NCI-H2227 treated with DMSO at 0.1 percent for 48 hours (cell line): Measurements from ENCODE around the gene ZNF451.

Experiments
- DNase-seq: peaks from one replicate; lab custom pipeline; 2025; lab: John Stamatoyannopoulos, UW

The ZNF451 gene

DNA sequence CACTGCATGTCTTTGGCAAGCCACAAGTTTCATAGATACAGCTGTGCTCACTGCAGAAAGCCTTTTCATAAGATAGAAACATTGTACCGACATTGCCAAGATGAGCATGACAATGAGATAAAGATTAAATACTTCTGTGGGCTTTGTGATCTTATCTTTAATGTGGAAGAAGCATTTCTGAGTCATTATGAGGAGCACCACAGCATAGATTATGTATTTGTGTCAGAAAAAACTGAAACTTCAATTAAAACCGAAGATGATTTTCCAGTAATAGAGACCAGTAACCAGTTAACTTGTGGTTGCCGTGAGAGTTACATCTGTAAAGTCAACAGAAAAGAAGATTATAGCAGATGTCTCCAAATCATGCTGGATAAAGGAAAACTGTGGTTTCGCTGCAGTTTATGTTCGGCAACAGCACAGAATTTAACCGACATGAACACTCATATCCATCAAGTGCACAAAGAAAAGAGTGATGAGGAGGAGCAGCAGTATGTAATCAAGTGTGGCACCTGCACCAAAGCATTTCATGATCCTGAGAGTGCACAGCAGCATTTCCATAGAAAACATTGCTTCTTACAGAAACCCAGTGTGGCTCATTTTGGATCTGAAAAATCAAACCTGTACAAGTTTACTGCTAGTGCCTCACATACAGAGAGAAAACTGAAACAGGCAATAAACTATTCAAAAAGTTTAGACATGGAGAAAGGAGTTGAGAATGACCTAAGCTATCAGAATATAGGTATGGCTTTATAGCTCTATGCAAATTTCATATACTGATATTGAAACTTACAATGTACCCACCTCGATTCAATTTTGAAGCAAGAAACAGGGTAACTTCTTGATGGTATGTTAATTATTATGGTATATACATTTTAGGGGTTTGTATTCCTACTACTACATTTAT, 58.2 kb downstream of the ZNF451 start:
- no peak for DNase-seq

DNA sequence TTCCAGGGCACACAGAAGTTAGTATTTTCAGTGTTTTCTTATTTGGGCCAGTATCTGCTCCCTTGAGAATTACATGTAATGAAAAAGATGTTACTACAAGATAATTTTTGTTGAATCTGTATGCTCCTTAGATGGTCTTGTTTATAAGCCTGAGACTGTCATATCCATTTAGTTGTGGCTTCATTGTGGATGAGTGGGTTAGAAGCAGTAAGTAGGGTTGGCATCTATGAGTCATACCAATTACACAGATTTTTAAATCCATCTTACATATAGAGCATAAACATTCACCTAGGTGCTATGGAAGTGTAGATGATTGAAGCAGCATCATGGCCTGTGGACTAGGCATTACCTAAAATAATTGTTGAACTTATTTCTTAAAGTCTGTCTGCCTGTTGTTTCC, 68.7 kb downstream of the ZNF451 start:
- no peak for DNase-seq

DNA sequence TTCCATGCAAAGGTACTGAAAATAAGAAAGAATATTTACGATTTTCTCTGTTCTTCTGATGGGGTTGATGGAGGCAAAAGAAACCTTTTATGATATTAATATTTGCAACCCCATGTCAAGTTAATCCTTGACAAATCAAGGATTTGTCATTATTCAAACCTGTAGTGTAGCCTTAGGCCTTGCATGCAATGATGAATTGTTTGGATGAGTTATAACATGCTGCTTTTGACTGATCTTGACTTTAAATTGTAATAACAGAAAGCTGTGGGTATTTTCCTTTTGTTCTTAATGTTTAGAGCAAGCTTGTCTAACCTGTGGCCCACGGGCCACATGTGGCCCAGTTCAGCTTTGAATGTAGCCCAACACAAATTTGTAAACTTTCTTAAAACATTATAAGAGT, 69.1 kb downstream of the ZNF451 start:
- DNase-seq: no peak

DNA sequence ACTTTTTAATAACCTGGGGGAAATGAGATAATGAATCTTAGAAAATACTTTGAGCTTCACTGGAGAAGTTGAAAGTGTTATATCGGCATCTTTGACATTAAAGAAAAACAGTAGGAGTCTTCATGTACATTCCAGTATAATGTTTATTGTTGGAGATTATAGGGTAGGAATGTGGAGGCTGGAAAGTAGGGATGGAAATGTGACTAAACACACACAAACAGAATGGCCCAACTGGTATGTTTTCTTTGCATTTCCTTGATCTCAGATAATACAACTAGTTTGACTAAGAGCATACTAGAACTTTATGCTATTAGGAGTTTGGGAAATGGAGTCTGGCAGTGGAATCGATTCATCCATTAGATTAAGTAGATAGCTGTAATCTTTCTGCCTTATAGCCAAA, 72.0 kb downstream of the ZNF451 start:
- no peak for DNase-seq

DNA sequence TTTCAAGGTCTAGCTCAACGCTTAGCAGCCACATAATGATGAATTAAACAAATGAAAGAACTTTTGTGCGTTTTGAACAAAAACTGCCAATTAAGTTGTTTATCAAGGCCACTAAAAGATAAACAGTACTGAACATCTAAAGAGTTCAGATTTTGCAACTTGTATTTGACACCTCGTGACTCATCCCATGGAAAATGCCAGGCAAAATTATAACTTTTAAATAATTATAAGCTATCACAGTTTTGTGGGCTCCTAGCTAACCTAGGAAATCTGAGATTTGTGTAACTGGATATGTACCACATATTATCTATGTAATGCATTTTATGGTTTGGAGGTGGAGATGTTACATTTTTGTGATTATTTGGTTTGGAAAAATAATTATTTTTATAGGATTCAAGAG, 72.5 kb downstream of the ZNF451 start:
- DNase-seq: no peak

DNA sequence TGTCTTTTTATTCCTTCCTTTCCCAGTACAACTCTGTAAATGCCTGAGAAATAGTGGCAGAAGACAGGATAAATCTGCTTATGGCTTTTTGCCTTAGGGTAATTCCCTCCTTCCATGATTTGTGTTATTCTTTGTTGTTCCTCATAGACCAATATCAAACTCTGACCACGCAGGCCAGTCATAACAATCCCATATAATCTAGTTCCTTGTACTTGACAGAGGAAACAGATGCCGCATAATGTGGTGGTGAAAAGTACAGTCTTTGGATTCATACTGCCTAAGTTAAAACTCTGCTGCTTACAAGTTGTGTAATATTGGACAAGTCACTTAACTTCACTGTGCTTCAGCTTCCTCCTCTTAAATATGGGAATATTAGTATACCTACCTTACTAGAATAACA, 74.0 kb downstream of the ZNF451 start:
- DNase-seq: no peak

DNA sequence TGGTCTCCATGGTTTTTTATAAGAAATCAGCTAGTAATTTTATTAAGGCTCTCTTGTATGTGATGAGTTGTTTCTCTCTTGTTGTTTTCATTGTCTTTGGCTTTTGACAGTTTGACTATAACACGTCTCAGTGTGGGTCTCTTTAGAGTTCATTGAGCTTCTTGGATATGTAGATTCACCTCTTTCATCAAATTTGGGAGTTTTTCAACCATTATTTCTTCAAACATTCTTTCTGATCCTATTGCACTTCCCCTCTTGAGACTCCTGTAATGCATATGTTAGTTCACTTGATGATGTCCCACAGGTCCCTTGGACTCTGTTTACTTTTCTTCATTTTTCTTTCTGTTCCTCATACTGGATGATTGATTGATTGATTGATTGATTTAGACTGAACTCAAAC, 75.1 kb downstream of the ZNF451 start:
- no peak for DNase-seq

DNA sequence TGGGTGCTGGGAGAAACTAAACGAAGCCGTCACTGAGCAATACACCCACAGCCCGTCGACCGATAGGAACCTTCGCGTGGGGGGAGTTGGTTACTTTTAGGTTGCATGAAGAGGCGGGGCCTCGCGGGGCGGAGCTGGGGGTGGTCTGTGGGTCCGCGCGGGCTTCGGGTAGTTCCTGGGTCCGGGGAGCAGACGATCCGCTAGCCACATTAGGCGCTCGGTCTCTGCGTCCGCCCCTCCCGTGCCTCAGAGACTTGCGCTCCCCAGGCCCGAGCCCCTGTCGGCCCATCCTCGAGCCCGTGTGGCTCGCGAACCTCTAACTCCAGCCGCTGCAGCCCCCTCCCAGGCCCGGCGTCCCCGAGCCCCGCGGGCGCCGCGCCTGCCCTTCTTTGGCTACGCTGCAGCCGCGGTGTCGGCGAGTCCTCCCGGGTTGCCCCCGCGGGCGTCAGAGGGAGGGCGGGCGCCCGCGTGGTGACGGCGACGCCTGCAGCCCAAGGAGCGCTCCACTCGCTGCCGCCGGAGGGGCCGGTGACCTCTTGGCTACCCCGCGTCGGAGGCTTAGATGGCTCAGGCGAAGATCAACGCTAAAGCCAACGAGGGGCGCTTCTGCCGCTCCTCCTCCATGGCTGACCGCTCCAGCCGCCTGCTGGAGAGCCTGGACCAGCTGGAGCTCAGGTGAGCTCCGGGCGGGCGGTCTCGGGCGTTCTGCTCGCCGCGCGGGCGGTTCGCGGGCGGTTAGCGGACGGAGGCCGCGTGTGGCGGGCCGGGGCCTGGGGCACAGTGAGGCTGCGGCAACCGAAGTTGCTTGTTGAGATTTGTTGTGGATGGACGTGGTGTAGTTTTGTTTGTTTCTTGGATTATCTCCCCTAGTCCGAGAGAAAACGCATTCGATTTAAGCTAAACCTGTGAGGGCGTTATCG, 82.4 kb downstream of the ZNF451 start, which contains the start of gene BAG2:
Gene BAG2 (plus strand): TSS at position 191 of the 920 bp plus-strand sequence. CDS start 372 bp downstream, at position 563.
- peak; percentile 61 for DNase-seq

DNA sequence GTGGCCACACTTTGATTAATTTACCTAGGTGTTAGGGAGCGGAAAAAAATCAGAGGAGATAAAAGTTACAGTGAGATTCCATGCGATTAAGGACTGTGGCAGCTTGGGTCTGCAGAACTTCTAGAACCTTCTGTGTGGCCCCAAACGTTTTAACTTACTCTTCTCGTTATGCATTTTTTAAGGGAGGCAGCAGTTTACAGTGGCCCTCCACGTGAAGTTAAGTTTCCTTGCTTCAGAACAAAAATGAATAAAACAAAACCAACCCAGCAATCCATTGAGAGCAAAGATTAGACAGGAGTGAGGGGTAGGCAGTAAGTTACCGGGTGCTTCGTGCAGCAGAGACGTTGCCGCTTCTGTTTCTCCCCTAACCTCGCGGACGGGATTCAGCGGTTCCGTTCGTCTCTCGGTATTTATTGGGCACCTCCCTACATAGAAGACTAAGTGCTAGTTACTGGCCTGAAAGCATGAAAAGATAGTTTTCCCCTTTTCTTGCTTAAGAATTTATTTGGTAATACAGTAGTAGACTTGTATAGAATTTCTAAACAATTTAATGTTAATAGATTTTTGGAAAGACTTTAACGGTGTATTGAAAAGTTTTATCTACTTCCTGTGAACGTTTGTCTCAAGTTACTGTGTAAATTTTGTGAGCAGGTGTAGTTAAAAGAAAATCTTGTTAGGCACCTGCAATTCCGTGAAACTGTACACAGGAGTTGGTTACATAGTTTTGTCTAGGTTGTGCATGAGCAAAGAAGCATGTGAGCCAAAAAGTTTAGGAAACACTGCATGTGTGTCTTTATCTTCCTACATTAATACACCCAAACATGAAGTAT, 83.3 kb downstream of the ZNF451 start:
- no peak for DNase-seq

DNA sequence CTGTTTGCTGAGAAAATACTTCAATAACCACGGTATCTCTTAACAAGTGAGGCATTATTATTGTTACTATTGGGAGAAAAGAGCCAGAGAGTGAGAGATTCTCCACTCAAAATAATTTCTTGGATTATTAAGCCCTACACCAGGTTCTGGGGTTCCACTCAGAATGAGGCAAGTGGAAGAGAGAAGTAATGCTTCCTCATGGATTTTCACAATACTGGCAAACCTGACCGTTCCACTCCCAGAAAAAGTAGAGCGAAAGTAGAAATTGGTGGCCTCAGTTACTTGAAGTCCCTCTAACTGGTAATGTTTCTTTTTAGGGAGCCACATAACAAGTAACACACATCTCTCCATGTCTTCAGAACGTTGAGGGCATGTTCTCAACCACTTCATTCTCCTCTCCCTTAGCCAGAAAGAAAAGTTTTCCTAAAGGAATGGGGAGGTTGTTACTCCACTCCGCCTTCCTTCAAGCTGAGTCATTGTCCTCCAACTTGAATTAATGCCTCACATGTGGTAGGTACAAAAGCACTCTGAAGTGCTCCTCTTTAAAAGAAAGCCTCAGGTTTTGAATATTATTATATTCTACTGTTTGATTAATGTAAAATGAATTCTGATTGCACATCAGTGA, 84.0 kb downstream of the ZNF451 start:
- no peak for DNase-seq

DNA sequence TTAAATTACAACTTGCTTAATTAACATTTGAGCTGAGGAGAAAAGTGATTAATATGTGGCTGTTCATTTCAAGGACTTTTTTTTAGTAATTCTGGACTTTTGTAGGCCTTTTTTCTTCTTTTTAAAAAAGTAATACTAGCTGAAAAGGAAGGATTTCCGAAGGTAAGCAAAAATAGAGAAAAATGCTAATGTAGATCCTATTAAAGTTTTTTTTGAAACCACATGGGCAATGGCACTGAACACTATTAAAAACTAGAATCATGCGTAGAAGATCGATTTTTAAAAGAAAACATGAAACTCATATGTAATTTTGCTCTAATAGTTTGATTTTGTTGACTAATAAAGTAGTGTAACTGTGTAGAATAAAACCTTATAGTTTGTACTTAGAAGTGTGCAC, 84.5 kb downstream of the ZNF451 start:
- no peak for DNase-seq

DNA sequence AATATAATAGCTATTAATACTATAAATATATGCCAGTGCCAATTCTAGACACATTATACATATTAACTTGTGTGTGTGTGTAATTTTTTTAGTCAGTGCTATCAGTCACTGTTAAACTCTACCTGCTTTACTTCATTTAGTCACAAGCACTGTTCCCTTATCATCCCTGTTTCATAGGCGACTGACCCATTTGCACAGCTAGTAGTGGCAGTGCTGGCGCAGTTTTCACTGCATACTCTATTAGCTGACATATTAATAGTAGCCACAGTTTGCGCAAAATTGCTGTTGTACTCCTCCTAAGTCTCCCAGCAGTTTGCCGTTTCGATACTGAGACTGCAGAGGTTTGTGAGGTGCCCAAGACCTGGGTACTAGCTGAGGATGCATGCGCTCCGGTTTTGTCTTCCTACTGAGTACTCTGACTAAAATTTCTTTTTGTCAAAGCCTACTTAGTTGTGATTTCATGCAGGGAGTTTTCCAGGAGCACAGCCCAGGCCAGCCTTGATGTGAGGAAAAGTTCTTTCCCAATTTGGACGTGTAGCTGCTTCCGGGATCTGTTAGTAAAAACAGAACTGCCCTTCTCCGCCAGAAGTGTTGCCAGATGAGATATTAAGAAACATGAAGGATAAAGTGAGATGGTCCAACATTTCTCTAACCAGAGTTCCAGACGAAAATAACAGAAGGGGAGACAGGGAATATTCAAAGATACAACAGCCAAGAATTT, 87.7 kb downstream of the ZNF451 start:
- no peak for DNase-seq

DNA sequence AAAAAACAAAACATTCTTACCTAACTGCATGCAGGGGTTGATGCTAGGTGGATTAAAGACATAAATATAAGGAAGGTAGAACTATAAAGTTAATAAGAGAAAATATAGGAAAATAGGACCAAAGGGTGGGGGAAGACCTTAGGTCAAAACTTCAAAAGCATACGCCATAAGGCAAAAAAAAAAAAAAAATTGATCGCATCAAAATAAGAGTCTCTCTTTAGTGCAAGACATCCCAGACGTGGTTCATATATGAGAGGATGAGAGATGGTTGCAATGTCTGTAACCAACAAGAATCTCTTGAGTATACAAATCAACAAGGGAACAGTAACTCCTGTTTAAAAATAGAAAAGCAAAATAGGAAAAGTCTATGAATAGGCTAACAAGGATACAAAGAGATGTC, 90.6 kb downstream of the ZNF451 start:
- no peak for DNase-seq

DNA sequence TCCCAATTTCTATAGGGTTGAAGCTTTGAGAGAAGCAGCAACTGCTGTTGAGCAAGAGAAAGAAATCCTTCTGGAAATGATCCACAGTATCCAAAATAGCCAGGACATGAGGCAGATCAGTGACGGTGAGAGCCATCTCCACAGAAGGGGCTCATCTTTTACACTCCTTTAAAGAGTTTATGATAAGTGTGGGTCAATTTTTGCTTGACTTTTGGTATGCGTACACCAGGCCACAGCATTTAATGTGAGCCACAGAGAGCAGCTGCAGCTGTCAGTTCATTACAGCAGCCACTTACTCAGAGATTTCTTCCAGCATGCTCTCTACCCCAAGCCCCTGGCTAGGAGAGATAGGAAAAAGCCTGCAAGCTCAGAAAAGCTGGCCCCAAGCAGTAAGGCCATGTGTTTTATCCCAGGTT, 92.0 kb downstream of the ZNF451 start:
- DNase-seq: no peak

DNA sequence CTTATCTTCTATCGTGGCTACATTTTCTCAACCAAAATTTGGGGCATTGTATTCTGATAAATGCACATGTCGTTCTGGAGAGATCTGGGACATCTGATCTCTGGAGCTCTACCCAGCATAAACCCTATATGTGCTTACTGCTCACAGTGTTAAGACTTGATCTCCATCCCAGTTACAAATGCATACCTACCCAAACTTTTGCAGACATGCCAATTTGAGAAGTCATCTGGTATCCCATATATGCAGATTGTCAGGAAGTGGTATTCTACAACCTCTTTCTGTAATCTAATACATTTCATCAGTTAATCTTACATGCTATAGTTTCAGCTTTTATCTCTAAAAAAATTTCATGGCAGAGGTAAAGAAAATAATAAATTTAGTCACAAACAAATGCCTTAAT, 93.3 kb downstream of the ZNF451 start:
- no peak for DNase-seq

DNA sequence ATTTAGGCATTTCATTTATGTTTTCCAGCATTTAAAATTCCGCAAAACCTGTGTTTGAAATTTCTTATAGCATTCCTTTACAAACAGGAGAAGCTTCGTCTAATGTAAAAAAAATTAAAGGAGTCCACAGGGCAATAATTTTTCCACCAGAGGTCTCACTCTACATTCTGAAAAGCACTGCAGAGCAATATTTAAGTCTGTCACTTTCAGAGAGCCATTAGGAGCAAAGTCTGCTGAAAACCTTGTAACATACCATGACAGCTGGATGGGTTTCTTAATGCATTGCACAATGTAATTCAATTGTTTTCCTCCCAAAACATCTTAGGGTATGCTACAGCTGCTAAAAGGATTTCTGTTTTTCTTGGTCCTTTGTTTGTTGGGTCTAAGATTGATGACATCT, 100.2 kb downstream of the ZNF451 start:
- DNase-seq: no peak

DNA sequence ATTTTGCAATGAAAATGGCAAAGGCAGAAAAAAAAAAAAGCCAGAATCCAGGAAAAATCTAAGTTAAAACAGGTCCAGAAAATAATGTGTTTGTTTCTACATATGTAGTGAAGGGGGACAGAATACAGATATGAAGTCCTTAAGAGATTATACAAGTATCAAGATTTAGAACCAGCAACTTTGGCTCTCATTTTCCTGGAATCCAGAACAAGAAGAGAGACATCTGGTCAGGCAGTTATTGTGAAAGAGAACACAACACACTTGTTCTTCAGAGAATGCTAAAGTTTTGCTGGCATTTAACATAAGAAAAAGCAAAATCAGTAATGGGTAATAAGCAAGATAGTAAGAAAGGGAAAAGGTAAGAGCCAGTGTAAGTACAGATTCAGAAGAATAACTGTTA, 103.2 kb downstream of the ZNF451 start:
- DNase-seq: no peak

DNA sequence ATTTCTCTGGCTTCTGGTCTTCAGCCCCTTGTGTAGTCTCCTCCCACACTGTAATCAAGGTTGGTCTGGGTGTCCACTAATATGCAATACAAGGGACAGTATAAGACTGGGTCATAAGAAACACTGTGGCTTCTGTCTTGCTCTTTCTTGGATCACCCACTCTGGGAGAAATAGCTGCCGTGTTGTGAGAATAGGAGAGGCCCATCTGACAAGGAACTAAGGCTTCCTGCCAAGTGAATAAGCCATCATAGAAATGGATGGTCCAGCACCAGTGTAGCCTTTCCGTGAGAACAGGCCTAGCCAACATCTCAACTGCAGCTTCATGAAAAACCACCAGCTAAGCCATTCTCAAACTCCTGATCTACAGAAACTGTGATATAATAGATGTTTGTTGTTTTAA, 105.5 kb downstream of the ZNF451 start:
- no peak for DNase-seq

DNA sequence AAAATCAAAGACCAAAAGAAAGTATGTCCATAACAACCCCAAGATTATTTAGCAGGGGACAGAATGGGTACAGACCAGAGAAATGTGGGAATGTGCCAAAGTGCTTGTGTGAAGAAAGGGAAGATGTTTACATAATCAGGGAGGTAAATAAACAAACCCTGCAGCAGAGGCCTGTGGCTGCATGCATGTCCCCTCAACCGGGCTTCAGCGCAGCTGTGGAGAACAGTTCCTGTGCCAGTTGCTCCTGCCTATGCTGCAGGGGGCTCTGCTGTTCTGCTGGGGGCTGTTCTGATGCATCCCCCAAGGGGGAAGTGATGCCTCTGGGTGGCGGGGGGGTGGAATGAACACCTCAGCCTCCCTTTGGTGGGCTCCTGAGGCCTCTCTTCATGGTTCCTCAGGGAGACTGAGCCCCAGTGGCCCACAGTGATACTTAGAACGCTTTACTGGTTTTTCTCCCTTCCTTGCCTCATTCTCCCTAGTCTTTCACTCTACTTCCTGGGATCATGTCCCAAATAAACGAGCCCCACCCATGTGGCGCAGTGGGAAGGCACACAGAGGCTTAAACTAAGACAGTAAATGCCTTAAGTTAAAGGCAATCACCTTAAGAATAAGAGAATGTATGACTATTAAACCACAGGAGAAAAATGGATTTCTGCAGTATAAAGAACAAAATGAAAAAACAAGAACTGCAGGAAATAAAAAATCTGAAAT, 109.1 kb downstream of the ZNF451 start:
- no peak for DNase-seq

DNA sequence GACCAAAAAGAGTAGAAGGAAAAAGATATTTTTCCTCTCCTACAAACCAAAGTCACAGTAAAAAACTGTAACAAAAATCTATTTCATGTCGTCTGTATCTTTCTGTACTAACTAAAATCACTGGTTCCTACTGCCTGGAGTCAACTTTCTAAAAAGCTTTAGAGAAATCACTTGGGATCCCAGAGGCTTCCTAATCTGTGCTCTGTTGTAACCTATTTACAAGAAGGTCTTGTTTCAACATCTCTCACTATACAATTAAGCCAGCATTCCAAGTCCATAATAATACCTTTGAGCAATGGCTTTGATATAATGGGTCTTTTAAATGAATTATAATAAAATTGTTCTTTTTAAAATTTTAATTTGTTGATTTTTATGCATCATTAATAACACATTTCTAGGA, 111.7 kb downstream of the ZNF451 start:
- DNase-seq: no peak
